Stomach (tissue), 4 donors: ENCODE data around the gene HESX1.

Experiments
- EP300 ChIP-seq: sonication (generic); formaldehyde crosslinking; IDR thresholded peaks from one replicate; pipeline ENCODE4 v1.6.1; 2017; ENCODE audit warnings: antibody characterized with exemption
- POLR2A ChIP-seq, 4 donors: fragments of 450-650 bp; IDR thresholded peaks; one replicate each; pipeline ENCODE4 v1.6.1; 2016; ENCODE audit warnings: antibody characterized with exemption in 4 of 4, control low read depth in 2 of 4, mild to moderate bottlenecking in 1 of 4, moderate library complexity in 1 of 4
- TF ChIP-seq, protein P1 (sequence below), 7 experiments: fragments of 450-650 bp in 4 of 7; fragments of 200-600 bp in 3 of 7; sonication (generic) in 3 of 7; IDR thresholded peaks; one replicate each; pipeline ENCODE4 v1.5.1; 2016 to 2019; ENCODE audit warnings: antibody characterized with exemption in 7 of 7, control low read depth in 2 of 7, mild to moderate bottlenecking in 1 of 7

DNA sequence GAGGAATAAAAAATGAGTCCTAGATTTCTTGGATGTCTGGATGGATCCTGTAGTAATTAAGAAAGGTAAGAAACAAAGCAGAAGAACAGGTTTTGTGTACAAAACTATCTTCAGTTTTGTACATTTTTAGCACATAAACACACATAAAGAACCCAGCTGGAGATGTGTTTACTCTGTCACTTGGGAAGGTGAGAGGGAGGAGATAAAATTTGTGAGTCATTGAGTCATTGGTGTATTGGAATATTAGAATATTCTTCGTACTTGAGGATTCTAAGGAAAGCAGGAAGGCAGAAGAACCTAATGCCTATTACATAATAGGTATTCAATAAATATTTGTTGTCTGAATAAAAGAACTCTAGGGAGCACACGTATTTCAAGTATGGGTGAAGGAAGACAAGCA is 45.2 kb upstream of the HESX1 start:
- TF ChIP-seq, protein P1, sequence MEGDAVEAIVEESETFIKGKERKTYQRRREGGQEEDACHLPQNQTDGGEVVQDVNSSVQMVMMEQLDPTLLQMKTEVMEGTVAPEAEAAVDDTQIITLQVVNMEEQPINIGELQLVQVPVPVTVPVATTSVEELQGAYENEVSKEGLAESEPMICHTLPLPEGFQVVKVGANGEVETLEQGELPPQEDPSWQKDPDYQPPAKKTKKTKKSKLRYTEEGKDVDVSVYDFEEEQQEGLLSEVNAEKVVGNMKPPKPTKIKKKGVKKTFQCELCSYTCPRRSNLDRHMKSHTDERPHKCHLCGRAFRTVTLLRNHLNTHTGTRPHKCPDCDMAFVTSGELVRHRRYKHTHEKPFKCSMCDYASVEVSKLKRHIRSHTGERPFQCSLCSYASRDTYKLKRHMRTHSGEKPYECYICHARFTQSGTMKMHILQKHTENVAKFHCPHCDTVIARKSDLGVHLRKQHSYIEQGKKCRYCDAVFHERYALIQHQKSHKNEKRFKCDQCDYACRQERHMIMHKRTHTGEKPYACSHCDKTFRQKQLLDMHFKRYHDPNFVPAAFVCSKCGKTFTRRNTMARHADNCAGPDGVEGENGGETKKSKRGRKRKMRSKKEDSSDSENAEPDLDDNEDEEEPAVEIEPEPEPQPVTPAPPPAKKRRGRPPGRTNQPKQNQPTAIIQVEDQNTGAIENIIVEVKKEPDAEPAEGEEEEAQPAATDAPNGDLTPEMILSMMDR (IDR thresholded peaks at IDR 0.05) = no peak
- TF ChIP-seq POLR2A (IDR thresholded peaks at IDR 0.05) = no peak
- TF ChIP-seq EP300 = no peak
